ENCODE measurements around the gene YPEL2.
"Not testable (repeated sequence)": the region's sequence is repeated elsewhere in the genome, so short reads cannot be mapped to it uniquely, and the experiment has no call there.

The YPEL2 gene

DNA sequence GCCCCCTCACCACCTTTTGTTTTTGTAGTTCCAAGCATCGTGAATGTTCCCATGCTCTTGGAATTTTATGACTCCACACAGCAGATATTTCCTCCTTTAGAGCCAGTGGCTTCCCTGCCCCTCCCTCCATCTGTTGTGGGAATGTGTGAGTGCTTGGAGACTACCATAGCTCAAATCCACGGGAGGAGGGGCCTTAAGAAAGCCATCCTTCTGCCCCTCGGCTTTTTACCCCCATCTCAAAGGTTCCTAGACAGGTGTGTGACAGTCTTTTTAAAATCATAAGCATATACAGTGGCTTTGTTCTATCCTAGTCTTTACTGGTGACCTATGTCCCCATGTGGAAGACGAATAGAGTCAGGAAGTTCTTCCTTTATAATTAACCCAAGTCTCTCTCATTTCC lies 47.2 kb downstream of the YPEL2 start:
- no peak for DNase-seq

DNA sequence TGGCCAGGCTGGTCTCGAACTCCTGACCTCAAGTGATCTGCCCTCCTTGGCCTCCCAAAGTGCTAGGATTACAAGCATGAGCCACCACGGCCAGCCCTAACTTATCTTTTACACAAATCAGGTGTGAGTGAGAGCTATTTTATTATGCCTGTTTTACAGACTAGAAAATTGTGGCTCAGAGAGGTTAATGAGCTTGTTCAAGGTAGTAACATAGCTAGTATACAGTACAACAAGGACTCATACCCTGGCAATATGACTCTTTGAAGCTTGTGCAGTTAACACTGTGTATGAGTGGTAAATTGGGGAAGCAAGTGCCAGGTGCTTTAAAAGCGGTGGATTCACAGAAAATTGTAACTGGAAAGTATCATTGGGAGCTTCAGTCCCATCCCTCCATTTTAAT lies 49.0 kb downstream of the YPEL2 start:
- DNase-seq, result no peak

- DNase-seq, result peak; percentile 79
Observed at GRCh38 chr17:59381716-59382570, 50.5 kb downstream of the YPEL2 start.

DNA sequence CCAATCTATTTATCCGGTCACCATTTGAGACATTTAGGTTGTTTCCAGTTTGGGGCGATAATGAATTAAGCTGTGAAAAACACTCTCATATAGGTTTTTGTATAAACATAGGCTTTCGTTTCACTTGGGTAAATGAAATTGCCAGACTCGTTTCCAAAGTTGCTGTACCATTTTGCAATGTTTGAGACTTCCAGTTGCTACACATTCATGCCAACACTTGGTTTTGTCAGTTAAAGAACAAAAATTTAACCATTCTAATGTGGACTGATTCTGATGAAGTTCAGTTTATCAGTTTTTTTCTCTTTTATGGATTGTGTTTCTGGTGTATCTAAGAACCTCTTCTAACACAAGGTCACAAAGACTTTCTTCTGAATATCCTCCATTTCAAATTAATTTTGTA lies 52.4 kb downstream of the YPEL2 start:
- no peak for DNase-seq

GRCh38 chr17:59387351-59388068 lies 56.1 kb downstream of the YPEL2 start:
- peak; percentile 51 for DNase-seq

DNA sequence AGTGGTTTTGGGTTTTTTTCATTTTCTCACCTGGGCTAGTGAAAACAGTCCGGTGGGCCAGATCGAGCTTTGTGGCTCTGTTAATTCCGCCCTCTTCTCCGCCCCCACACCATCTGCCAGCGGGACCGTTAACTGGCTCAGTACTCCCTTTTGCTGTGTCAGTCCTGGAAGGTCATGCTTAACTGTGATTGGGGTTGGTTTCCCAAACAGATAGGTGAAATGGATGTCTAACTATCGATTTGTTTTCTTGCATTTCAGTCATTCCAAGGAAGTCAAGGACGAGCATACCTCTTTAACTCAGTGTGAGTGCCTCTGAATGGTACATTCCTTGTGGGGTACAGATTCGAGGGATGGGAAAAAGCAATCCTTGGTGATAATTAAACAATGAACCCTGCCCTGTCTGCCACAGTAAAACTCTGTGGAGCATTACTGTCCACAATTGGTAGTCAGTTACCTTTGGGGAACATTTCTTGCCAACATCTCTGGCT lies 56.7 kb downstream of the YPEL2 start:
- no peak for DNase-seq

DNA sequence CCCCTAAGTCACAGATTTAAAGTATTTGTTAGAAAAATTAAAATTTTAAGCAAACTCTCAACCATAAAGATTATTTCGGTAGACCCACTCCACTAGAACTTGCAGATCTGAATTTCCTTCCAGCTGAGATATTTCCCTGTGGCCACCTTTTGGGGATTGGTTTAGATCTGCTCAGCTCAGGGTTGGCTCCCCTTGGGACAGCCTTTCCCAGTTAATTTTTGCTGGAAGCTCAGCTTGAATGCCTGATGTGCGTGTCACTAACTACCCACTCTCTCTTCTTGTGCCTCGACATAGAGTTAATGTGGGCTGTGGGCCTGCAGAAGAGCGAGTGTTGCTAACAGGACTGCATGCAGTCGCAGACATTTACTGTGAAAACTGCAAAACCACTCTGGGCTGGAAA lies 57.6 kb downstream of the YPEL2 start:
- no peak for DNase-seq

- DNase-seq, result no peak
Observed at GRCh38 chr17:59391021-59391420, 59.6 kb downstream of the YPEL2 start.

DNA sequence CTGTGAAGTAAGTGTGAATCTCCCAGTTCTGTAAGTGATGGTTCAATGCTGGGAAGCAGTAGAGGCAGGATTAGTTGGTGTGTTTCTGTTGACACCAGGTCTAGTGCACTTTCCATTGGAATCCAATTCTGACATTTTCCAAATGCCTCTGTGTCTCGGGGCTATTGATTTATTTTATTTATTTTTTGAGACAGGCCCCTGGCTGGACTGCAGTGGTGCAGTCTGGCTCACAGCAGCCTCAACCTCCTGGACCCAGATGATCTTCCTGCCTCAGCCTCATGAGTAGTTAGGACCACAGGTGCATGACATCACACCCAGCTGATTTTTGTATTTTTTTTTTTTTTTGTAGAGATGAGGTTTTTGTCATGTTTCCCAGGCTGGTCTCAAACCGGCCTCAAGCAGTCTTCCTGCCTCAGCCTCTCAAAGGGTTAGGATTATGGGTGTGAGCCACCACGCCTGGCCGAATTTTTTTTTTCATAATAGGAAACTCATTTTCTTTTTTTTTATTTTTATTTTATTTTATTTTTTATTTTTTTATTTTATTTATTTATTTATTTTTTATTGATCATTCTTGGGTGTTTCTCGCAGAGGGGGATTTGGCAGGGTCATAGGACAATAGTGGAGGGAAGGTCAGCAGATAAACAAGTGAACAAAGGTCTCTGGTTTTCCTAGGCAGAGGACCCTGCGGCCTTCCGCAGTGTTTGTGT lies 61.7 kb downstream of the YPEL2 start:
- no peak for DNase-seq

GRCh38 chr17:59393742-59394410 lies 62.4 kb downstream of the YPEL2 start:
- DNase-seq, result not testable (repeated sequence)

DNA sequence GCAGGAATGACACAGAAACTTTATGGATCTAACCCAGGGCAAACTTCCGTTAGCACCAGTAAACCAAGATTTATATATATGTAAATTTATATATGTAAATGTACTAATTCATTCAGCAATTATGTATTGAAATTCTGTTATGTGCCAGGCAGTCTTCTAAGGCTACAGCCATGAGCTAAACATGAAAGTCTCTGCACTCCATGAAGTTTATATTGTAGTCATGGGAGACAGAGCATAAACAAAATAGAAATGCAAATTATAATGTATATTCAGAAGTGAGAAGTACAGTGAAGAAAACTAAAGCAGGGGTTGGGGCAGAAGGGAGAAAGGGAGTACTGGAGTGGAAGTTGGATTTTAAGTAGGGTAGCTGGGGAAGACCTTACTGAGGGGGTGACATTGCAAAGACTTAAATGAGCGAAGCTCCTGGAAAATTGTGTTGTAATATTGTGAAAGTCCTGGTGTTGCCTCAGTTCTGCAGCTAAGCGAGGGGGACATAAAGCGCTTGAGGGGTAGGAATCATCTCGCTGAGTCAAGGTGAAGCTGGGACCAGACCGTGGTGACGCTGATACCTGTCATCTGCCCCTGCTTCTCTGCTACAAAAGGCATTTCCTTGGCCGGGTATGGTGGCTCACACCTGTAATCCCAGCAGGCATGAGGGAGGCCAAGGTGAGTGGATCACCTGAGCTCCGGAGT lies 64.8 kb downstream of the YPEL2 start:
- no peak for DNase-seq

GRCh38 chr17:59397316-59398073 lies 66.0 kb downstream of the YPEL2 start:
- no peak for DNase-seq

DNA sequence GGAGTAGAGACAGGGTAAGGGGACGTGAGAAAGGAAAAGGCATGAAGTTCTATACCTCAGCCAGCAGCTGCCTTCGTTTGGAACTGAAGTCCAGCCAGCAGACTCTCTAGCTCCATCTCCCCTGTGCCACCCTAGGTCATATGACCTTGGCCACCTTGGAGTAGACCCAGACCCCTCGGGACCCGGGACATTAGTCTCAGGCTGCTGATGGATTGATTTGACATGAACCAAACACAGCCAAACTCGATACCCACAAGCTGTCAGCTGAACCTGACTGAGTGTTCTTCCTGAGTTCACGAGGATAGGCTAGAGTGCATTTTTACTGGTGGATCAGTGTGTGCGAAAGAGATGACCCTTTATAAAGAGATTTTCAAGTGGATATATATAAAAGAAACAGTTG lies 68.5 kb downstream of the YPEL2 start:
- no peak for DNase-seq

DNA sequence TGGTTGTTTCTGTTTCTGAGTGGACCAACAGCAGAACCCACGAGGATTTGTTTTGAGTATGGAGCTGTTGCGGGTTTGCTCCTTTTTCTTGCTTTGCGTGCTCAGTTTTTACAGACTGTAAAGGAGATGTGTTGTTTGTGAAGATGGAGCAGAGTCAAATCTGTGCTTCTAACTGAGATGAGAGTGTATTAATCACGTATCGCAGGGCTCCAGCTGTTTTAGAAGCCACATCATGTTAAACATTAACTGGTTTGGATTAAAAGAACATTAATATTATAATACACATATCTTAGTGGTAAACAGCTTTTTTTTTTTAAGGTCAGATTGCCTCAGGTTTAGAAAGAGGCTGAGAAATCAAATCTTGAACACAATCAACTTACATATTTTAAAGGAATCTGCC lies 69.4 kb downstream of the YPEL2 start:
- DNase-seq, result no peak

DNA sequence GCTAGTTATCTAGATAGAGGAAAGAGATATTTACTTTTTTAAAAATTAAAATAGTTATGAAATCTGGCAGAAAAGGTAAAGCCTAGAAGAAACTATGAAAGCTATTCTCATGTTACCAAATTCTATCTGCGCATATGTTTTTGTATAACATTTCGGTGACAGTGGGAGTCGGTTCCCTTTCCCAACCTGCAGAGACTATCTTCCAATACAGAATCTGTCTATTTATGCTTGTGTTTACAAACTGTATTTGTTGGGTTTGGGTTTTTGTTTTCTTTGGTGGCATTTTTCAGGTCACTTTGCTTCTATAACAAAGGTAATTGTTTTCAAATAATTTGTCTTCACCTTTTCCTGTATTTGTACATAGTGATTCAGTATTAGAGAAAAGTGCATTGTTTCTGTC lies 69.8 kb downstream of the YPEL2 start:
- DNase-seq, result no peak

- DNase-seq, result no peak
Observed at GRCh38 chr17:59401725-59402124, 70.3 kb downstream of the YPEL2 start.

GRCh38 chr17:59402760-59403159 lies 71.3 kb downstream of the YPEL2 start:
- DNase-seq, result no peak

- DNase-seq, result no peak
Observed at GRCh38 chr17:59404471-59404870, 73.0 kb downstream of the YPEL2 start.

GRCh38 chr17:59405944-59406705 lies 74.7 kb downstream of the YPEL2 start:
- no peak for DNase-seq

GRCh38 chr17:59406808-59407381 lies 75.4 kb downstream of the YPEL2 start:
- DNase-seq, result no peak

Data from right hindlimb (tissue), 1 donor.